IPS-20b (cell line): ENCODE results near the gene ABHD16A.

Experiments used
- H3K27ac ChIP-seq: one replicate; pipeline ENCODE4 v1.5.1; 2013; ENCODE audit warnings: low read length
- H3K27me3 ChIP-seq: 2 replicates; pipeline ENCODE4 v1.6.1; 2013; ENCODE audit warnings: mild to moderate bottlenecking, low read length, inconsistent platforms; ENCODE audit not compliant: insufficient read depth
- H3K36me3 ChIP-seq: 2 replicates; pipeline ENCODE4 v1.6.1; 2013; ENCODE audit warnings: low read depth, mild to moderate bottlenecking, inconsistent platforms, low read length, moderate library complexity; ENCODE audit not compliant: insufficient read depth
- H3K4me1 ChIP-seq: 2 replicates; pipeline ENCODE4 v1.6.1; 2013; ENCODE audit warnings: mild to moderate bottlenecking, control low read depth, inconsistent platforms, low read length, moderate library complexity; ENCODE audit not compliant: insufficient read depth
- H3K4me3 ChIP-seq: 2 replicates; pipeline ENCODE4 v1.5.1; 2013; ENCODE audit warnings: mild to moderate bottlenecking, low read length, inconsistent platforms
- H3K9ac ChIP-seq: 2 replicates; pipeline ENCODE4 v1.6.1; 2013; ENCODE audit warnings: low read depth, mild to moderate bottlenecking, inconsistent platforms, low read length, moderate library complexity
- H3K9me3 ChIP-seq: 2 replicates; pipeline ENCODE4 v1.6.1; 2013; ENCODE audit warnings: mild to moderate bottlenecking, low read depth, low read length, inconsistent platforms; ENCODE audit not compliant: insufficient read depth

ABHD16A gene

DNA sequence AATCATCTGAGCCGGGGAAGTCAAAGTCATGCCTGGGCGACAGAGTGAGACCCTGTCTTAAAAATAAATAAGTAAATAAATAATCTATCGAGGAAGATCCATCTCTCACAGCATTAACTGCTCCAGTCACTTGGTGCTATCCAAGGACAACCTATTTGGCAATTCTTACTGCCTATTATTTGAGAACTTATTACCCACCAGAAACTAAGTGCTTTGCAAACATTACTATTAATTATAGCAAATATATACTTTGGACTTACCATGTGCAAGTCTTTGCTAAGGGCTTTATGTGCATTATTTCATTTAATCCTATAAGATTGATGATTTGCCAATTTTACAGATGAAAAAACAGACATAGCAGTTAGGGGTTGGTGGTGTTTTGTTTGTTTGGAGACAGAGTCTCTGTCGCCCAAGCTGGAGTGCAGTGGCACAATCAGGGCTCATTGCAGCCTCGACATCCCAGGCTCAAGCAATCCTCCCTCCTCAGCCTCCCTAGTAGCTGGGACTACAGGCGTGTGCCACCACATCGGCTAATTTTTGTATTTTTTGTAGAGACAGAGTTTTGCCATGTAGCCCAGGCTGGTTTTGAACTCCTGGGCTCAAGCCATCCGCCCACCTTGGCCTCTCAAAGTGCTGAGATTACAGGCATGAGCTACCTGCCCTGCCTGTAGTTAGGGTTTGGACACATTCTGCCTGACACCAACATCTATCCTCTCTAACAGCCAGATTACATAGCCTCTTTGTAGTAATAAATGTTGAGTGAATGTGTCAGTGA is 48.4 kb downstream of the ABHD16A start:
- Histone ChIP-seq H3K9me3 (no peaks in the 10 kb centered on the region), H3K36me3 (peaks cover 27% of the 10 kb centered on the region), H3K4me3 (no peak overlapping the region), H3K9ac (no peak overlapping the region), H3K27ac (no peak overlapping the region), H3K27me3 (no peaks in the 10 kb centered on the region), H3K4me1 (peaks cover 8% of the 10 kb centered on the region)

- peak overlapping the region; percentile 81 for H3K27ac ChIP-seq
- peaks cover 5% of the 10 kb centered on the region; the same call in 1 of the 2 replicates for H3K4me1 ChIP-seq
- H3K27me3 ChIP-seq = no peaks in the 10 kb centered on the region
- peak overlapping the region; percentile 98 for H3K4me3 ChIP-seq
- peak overlapping the region; percentile 83 for H3K9ac ChIP-seq
- H3K36me3 ChIP-seq = peaks cover 39% of the 10 kb centered on the region
- H3K9me3 ChIP-seq = no peaks in the 10 kb centered on the region
These were observed 50.0 kb downstream of the ABHD16A start for GRCh38 chr6:31652925-31653724.

GRCh38 chr6:31651602-31652191 is 51.4 kb downstream of the ABHD16A start:
- no peaks in the 10 kb centered on the region for H3K9me3 ChIP-seq
- H3K27me3 ChIP-seq = no peaks in the 10 kb centered on the region
- H3K9ac ChIP-seq = peak overlapping the region; percentile 83; the same call in 1 of the 2 replicates
- H3K4me3 ChIP-seq = peak overlapping the region; percentile 98
- peaks cover 5% of the 10 kb centered on the region; the same call in 1 of the 2 replicates for H3K4me1 ChIP-seq
- H3K36me3 ChIP-seq = peaks cover 48% of the 10 kb centered on the region
- no peak overlapping the region for H3K27ac ChIP-seq

GRCh38 chr6:31645325-31645724 is 57.8 kb downstream of the ABHD16A start:
- peaks cover 95% of the 10 kb centered on the region for H3K36me3 ChIP-seq

GRCh38 chr6:31643818-31644454 is 59.2 kb downstream of the ABHD16A start:
- Histone ChIP-seq H3K27ac (no peak overlapping the region), H3K9ac (no peak overlapping the region), H3K9me3 (no peaks in the 10 kb centered on the region), H3K27me3 (no peaks in the 10 kb centered on the region), H3K4me1 (no peaks in the 10 kb centered on the region), H3K4me3 (no peak overlapping the region), H3K36me3 (peaks cover 95% of the 10 kb centered on the region)

More at GRCh38 chr6:31645325-31645724, 57.8 kb downstream of the ABHD16A start:
- H3K4me1 ChIP-seq = no peaks in the 10 kb centered on the region
- no peaks in the 10 kb centered on the region for H3K27me3 ChIP-seq
- H3K27ac ChIP-seq = no peak overlapping the region
- H3K4me3 ChIP-seq = no peak overlapping the region
- H3K9ac ChIP-seq = no peak overlapping the region
- no peaks in the 10 kb centered on the region for H3K9me3 ChIP-seq

- H3K9ac ChIP-seq = no peak overlapping the region
- H3K9me3 ChIP-seq = no peaks in the 10 kb centered on the region
- peaks cover 94% of the 10 kb centered on the region for H3K36me3 ChIP-seq
- no peaks in the 10 kb centered on the region for H3K27me3 ChIP-seq
- no peak overlapping the region for H3K4me3 ChIP-seq
- H3K4me1 ChIP-seq = no peaks in the 10 kb centered on the region
- H3K27ac ChIP-seq = no peak overlapping the region
These were observed 60.1 kb downstream of the ABHD16A start for GRCh38 chr6:31642798-31643570.

- Histone ChIP-seq H3K27ac (no peak overlapping the region), H3K27me3 (no peaks in the 10 kb centered on the region), H3K4me1 (no peaks in the 10 kb centered on the region), H3K9ac (no peak overlapping the region), H3K36me3 (peaks cover 95% of the 10 kb centered on the region), H3K4me3 (no peak overlapping the region), H3K9me3 (no peaks in the 10 kb centered on the region)
These were observed 61.8 kb downstream of the ABHD16A start for GRCh38 chr6:31641370-31641769.

DNA sequence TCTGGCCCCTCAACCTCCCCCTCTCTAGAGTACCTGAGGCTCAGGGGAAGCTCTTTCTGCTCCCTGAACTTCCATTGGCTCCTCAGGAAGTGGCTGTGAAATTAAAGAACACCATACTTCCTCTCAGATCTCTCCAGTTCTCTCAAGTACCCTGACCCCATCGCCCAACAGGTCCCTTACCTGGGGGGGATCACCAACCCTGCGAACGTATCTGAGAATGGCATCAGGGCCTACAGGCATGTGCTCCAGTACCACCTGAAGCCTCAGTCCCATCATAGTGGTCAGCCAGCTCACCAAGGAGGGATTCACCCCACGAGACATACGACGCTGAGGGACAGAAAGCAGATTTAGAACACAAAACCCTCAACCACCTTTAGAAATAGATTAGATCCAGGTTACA is 62.5 kb downstream of the ABHD16A start:
- Histone ChIP-seq H3K9ac (no peak overlapping the region), H3K4me1 (no peaks in the 10 kb centered on the region), H3K4me3 (no peak overlapping the region), H3K27ac (no peak overlapping the region), H3K9me3 (no peaks in the 10 kb centered on the region), H3K36me3 (peaks cover 95% of the 10 kb centered on the region), H3K27me3 (no peaks in the 10 kb centered on the region)

DNA sequence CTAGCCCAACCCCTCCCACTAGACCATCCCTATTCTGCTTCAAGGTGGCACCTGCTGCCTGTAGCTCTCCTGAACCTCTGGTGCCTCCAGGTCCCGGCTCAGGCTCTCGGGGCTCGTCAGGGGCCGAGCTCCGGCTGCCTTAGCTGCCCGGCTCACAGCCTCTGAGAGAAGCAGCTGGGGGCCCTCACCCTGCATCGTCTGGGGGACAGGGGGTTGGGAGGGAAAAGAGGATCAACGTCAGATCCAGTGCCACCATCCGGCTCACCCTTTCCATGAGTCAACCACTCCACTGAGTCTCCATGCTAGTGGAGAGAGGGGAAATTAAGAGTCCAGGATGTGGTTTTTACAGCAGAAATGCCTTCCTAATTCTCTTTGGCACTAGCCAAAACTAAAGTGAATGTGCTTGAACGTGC is 63.7 kb downstream of the ABHD16A start:
- no peak overlapping the region for H3K27ac ChIP-seq
- peaks cover 95% of the 10 kb centered on the region for H3K36me3 ChIP-seq
- no peak overlapping the region for H3K9ac ChIP-seq
- no peaks in the 10 kb centered on the region for H3K4me1 ChIP-seq
- H3K4me3 ChIP-seq = no peak overlapping the region
- H3K27me3 ChIP-seq = no peaks in the 10 kb centered on the region
- no peaks in the 10 kb centered on the region for H3K9me3 ChIP-seq

- peaks cover 95% of the 10 kb centered on the region for H3K36me3 ChIP-seq
- H3K27ac ChIP-seq = no peak overlapping the region
These were observed 64.1 kb downstream of the ABHD16A start for GRCh38 chr6:31639043-31639442.

More at GRCh38 chr6:31639043-31639442, 64.1 kb downstream of the ABHD16A start:
- Histone ChIP-seq H3K4me3 (no peak overlapping the region), H3K27me3 (no peaks in the 10 kb centered on the region), H3K9ac (no peak overlapping the region), H3K4me1 (no peaks in the 10 kb centered on the region), H3K9me3 (no peaks in the 10 kb centered on the region)
